Stimulated activated CD4-positive, alpha-beta T cell treated with anti-CD3 and anti-CD28 coated beads, Interleukin-2, amount 100 ng/mL, for 24 hours (primary cell): ENCODE measurements around the gene MAPK7.

ENCODE experiments used
- DNase-seq, 2 donors: peaks; one replicate each; pipeline ENCODE4 v3.0.0-alpha.2; 2020

MAPK7 gene

GRCh38 chr17:19402171-19402570, 23.9 kb downstream of the MAPK7 start:
- no peak for DNase-seq

- DNase-seq, result no peak
Measured at GRCh38 chr17:19403021-19403420, 24.7 kb downstream of the MAPK7 start.

GRCh38 chr17:19404264-19404663, 26.0 kb downstream of the MAPK7 start:
- DNase-seq, result no peak

GRCh38 chr17:19405114-19405513, 26.8 kb downstream of the MAPK7 start:
- no peak for DNase-seq

GRCh38 chr17:19407601-19408345, 29.5 kb downstream of the MAPK7 start:
- no peak for DNase-seq

- DNase-seq, result no peak
Measured at GRCh38 chr17:19408346-19408710, 30.0 kb downstream of the MAPK7 start.

- no peak for DNase-seq
Measured at GRCh38 chr17:19409066-19409465, 30.8 kb downstream of the MAPK7 start.

- peak in 1 of 2 donors; percentile 16 for DNase-seq
Measured at GRCh38 chr17:19409509-19409908, 31.2 kb downstream of the MAPK7 start.

- no peak for DNase-seq
Measured at GRCh38 chr17:19410091-19410490, 31.8 kb downstream of the MAPK7 start.

- no peak for DNase-seq
Measured at GRCh38 chr17:19410875-19411620, 32.8 kb downstream of the MAPK7 start, which contains the start of gene RNF112. TSS of gene RNF112 (plus strand) at chr17:19411232. CDS start at chr17:19411409, 177 bp downstream.

- DNase-seq, result no peak
Measured at GRCh38 chr17:19411631-19412030, 33.3 kb downstream of the MAPK7 start.

GRCh38 chr17:19412510-19412909, 34.2 kb downstream of the MAPK7 start:
- DNase-seq, result no peak

GRCh38 chr17:19412984-19413383, 34.7 kb downstream of the MAPK7 start:
- no peak for DNase-seq

- DNase-seq, result no peak
Measured at GRCh38 chr17:19413761-19414160, 35.5 kb downstream of the MAPK7 start.

GRCh38 chr17:19414396-19415280, 36.3 kb downstream of the MAPK7 start:
- no peak for DNase-seq

GRCh38 chr17:19415311-19415710, 37.0 kb downstream of the MAPK7 start:
- no peak for DNase-seq

GRCh38 chr17:19415806-19416775, 37.8 kb downstream of the MAPK7 start:
- no peak for DNase-seq

GRCh38 chr17:19417611-19418010, 39.3 kb downstream of the MAPK7 start:
- no peak for DNase-seq

GRCh38 chr17:19418251-19418992, 40.1 kb downstream of the MAPK7 start:
- DNase-seq, result no peak

- no peak for DNase-seq
Measured at GRCh38 chr17:19421219-19421618, 42.9 kb downstream of the MAPK7 start.

GRCh38 chr17:19421926-19422325, 43.6 kb downstream of the MAPK7 start:
- no peak for DNase-seq
